Heart right ventricle (tissue), 16 donors: ENCODE data around the gene C10orf71. TPM values are rescaled to one million over a fixed set of nuclear protein-coding genes. Genes with fewer than 3 reads are reported as not detected.

Experiments
- ATAC-seq, 8 donors: fragments of 200-7000 bp; cut with Tn5 transposase; one replicate each; pipeline ENCODE4 v1.9.1; 2020; ENCODE audit warnings: mild to moderate bottlenecking in 8 of 8, moderate library complexity in 8 of 8, moderate number of reproducible peaks in 1 of 8
- DNase-seq, 2 donors: peaks; one replicate each; pipeline ENCODE4 v3.0.0-alpha.2; 2020
- H3K27ac ChIP-seq, 10 donors: fragments of 200-600 bp; sonication (generic) in 2 of 10; one replicate each; pipeline versions ENCODE4 v1.5.0 to v1.8.0; 2020 to 2022; ENCODE audit warnings: mild to moderate bottlenecking in 3 of 10
- H3K27me3 ChIP-seq, 7 donors: fragments of 200-600 bp; one replicate each; pipeline ENCODE4 v1.8.0; 2021 to 2022; ENCODE audit warnings: mild to moderate bottlenecking in 2 of 7
- H3K36me3 ChIP-seq, 9 donors: fragments of 200-600 bp; sonication (generic) in 1 of 9; one replicate each; pipeline versions ENCODE4 v1.5.0 to v1.8.0; 2020 to 2022; ENCODE audit warnings: mild to moderate bottlenecking in 2 of 9
- H3K4me1 ChIP-seq, 9 donors: fragments of 200-600 bp; sonication (generic) in 1 of 9; one replicate each; pipeline versions ENCODE4 v1.5.0 to v1.8.0; 2020 to 2022; ENCODE audit warnings: mild to moderate bottlenecking in 4 of 9
- H3K4me3 ChIP-seq, 10 donors: fragments of 200-600 bp; sonication (generic) in 2 of 10; one replicate each; pipeline versions ENCODE4 v1.5.0 to v1.8.0; 2020 to 2022; ENCODE audit warnings: mild to moderate bottlenecking in 7 of 10, moderate library complexity in 2 of 10
- H3K9me3 ChIP-seq, 11 donors: fragments of 200-600 bp in 10 of 11; sonication (generic) in 2 of 11; one replicate each; pipeline versions ENCODE4 v1.5.0 to v1.8.0; 2013 to 2022; ENCODE audit warnings: mild to moderate bottlenecking in 2 of 11, control low read depth in 1 of 11, moderate library complexity in 1 of 11
- CTCF ChIP-seq, 9 donors: fragments of 200-600 bp; sonication (generic) in 2 of 9; IDR thresholded peaks; one replicate each; pipeline versions ENCODE4 v1.5.0 to v1.8.0; 2021 to 2022; ENCODE audit warnings: antibody characterized with exemption in 9 of 9, mild to moderate bottlenecking in 5 of 9, moderate library complexity in 1 of 9
- WGBS, 2 donors: extraction: QIAGEN DNeasy Blood & Tissue Kit; methylation state at CpG; one replicate each; pipeline ENCODE4 v1.1.7; 2013; ENCODE audit warnings: inconsistent platforms in 1 of 2; 5-methylcytosine and 5-hydroxymethylcytosine counted together
- intact Hi-C, 10 donors: fragments of 100-400 bp; cut with DNase I; formaldehyde crosslinking; loops; one replicate each; pipeline versions ENCODE4 v1.11.1 to v1.14.2; 2022
- polyA plus RNA-seq, 2 donors: library from polyadenylated mRNA; stranded (reverse); fragments of 200-250 nt; gene quantifications; one replicate each; pipeline ENCODE4 v1.2.3, GENCODE V29; 2013
- total RNA-seq, 10 donors: library from RNA; stranded (reverse); fragmentation: NEBNext Ultra II Directional in 3 of 10; extraction: Animal tissue kit (Norgen Biotek cat#: 25700) in 3 of 10; gene quantifications; one replicate each; pipeline versions ENCODE4 v1.2.1 to v1.2.4, GENCODE V29; 2021 to 2023
- donor health status: Arrhythmogenic right ventricular cardiomyopathy.
- donor health status: ischemic (EF 13 %, LVEDD 7.1; RV severe dilation, severe dysfunction).
- donor health status: healthy with polysubstance abuse.
- donor health status: DM: no; HTN: yes; CAD: no.
- donor health status: DM: no; HTN: no; CAD: no.
- donor health status: ischemic (EF 25% LVEDD 6.9; RV normal size, moderate dysfunction).
- donor health status: ischemic (EF 25% LVEDD 5.7; RV mildly dilated, moderate dysfunction).
- donor health status: healthy.
- donor health status: DM: yes; HTN: yes; CAD: no.
- donor health status: Ischemic cardiomyopathy.
- donor health status: ischemic (EF 35%, LVEDD 5.7; RV mildly dilated, moderate dysfunction).
- donor health status: nonischemic (EF 11% LVEDD 7.7; RV severe dilation, severe dysfunction).
- donor health status: DM: yes; HTN: yes; CAD: no.
- donor health status: PGD.
- donor health status: ischemic (EF 29% LVEDD 5.4; RV normal size, mild dysfunction).
- donor health status: nonischemic (EF 23%, LVEDD 6.1; RV moderate dilation, normal function).

The C10orf71 gene
- total and polyA plus RNA-seq, 12 donors = 3.6 to 225 (median 149) TPM

DNA sequence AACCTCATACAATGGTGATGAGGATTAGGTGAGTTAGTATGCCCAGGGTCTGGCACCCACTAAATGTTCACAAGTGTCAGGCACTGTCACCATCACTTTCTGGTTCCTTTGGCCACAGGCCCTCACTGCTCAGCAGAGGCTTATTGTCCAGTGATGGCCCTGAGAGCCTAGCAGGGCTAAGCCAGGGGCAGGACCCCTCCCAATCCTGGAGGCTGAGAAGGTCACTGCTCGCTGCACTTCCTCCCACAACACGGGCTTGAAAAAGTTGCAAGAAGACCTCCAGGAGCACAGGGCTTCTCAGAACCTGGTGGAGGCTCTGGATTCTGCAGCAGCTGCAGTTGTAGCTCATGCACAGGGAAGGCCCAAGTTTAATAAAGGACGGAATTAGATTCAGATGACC is 48.9 kb downstream of the C10orf71 start:
- no peak for DNase-seq
- no peak overlapping the region for H3K4me3 ChIP-seq
- H3K9me3 ChIP-seq = peaks cover 0 to 13% (median 0%) of the 10 kb centered on the region in 11 donors
- ATAC-seq = no peak
- intact Hi-C loops = no loop called here
- H3K27me3 ChIP-seq = no peaks in the 10 kb centered on the region
- WGBS, 2 donors = 81 to 86% methylated on average over 3 of the region's 3 CpGs
- no peak overlapping the region for H3K27ac ChIP-seq
- no peaks in the 10 kb centered on the region for H3K4me1 ChIP-seq
- H3K36me3 ChIP-seq = no peaks in the 10 kb centered on the region
- TF ChIP-seq CTCF (IDR thresholded peaks at IDR 0.05) = no peak

- DNase-seq (no peak), ATAC-seq (no peak)
- H3K4me1 ChIP-seq = no peaks in the 10 kb centered on the region
- H3K27ac ChIP-seq = no peak overlapping the region
- peaks cover 0 to 13% (median 0%) of the 10 kb centered on the region in 11 donors for H3K9me3 ChIP-seq
- no peaks in the 10 kb centered on the region for H3K36me3 ChIP-seq
- TF ChIP-seq CTCF (IDR thresholded peaks at IDR 0.05) = no peak
- intact Hi-C loops = no loop called here
- H3K27me3 ChIP-seq = no peaks in the 10 kb centered on the region
- 81 to 85% methylated on average over 2 of the region's 2 CpGs for WGBS, 2 donors
- H3K4me3 ChIP-seq = no peak overlapping the region
Observed at GRCh38 chr10:49348593-49348992, 49.6 kb downstream of the C10orf71 start.

GRCh38 chr10:49349390-49349789 is 50.4 kb downstream of the C10orf71 start:
- intact Hi-C loops = no loop called here
- no peak for ATAC-seq

GRCh38 chr10:49350138-49350537 is 51.2 kb downstream of the C10orf71 start:
- Histone ChIP-seq H3K36me3 (no peaks in the 10 kb centered on the region), H3K9me3 (peaks cover 0 to 13% (median 0%) of the 10 kb centered on the region in 11 donors)
- intact Hi-C loops = no loop called here

More at GRCh38 chr10:49349390-49349789, 50.4 kb downstream of the C10orf71 start:
- H3K27me3 ChIP-seq = no peaks in the 10 kb centered on the region
- H3K4me1 ChIP-seq = no peaks in the 10 kb centered on the region
- no peak for TF ChIP-seq CTCF (IDR thresholded peaks at IDR 0.05)
- 92 to 95% methylated on average over 4 of the region's 4 CpGs for WGBS, 2 donors
- DNase-seq = no peak
- H3K36me3 ChIP-seq = no peaks in the 10 kb centered on the region
- no peak overlapping the region for H3K27ac ChIP-seq
- peaks cover 0 to 13% (median 0%) of the 10 kb centered on the region in 11 donors for H3K9me3 ChIP-seq
- no peak overlapping the region for H3K4me3 ChIP-seq

More at GRCh38 chr10:49350138-49350537, 51.2 kb downstream of the C10orf71 start:
- DNase-seq = no peak
- no peak for TF ChIP-seq CTCF (IDR thresholded peaks at IDR 0.05)
- ATAC-seq = no peak
- no peak overlapping the region for H3K27ac ChIP-seq
- no peaks in the 10 kb centered on the region for H3K27me3 ChIP-seq
- no peak overlapping the region for H3K4me3 ChIP-seq
- H3K4me1 ChIP-seq = no peaks in the 10 kb centered on the region
